ENCODE results near the gene ZBTB39.

GRCh38 chr12:57044468-57044867 lies 38.1 kb upstream of the ZBTB39 start:
- TF ChIP-seq CTCF (IDR thresholded peaks at IDR 0.05; ENCODE audit: insufficient read depth, low read length, poor library complexity, severe bottlenecking) (no peak), EZH2phosphoT487 (conservative IDR thresholded peaks at IDR 0.05; ENCODE audit: low read length) (no peak)
